H1 (cell line): ENCODE measurements around the gene GDPGP1. TPM values are rescaled to one million over a fixed set of nuclear protein-coding genes. Genes with fewer than 3 reads are reported as not detected.

Experiments
- CTCF ChIA-PET: fragments of 300-600 bp; sonication (Branson Sonifier 250); formaldehyde crosslinking; loops from one replicate; lab custom pipeline; 2021; ENCODE audit not compliant: partially characterized antibody; lab: Charles Lee
- POLR2A ChIA-PET: fragments of 300-600 bp; sonication (Branson Sonifier 250); formaldehyde crosslinking; loops from one replicate; lab custom pipeline; 2021; ENCODE audit warnings: inconsistent platforms; ENCODE audit not compliant: partially characterized antibody; lab: Charles Lee
- DNase-seq, 2 experiments: peaks; one replicate each; pipeline versions ENCODE4 v3.0.0 to v3.0.0-alpha.2; 2010 to 2022; ENCODE audit warnings: low spot score in 2 of 2, low read depth in 1 of 2, mixed read lengths in 1 of 2
- FAIRE-seq: peaks from 2 replicates; lab custom pipeline; 2011; peaks lifted over from hg19 to GRCh38; lab: Jason Lieb, UNC
- H2AFZ ChIP-seq: 2 replicates; pipeline ENCODE4 v1.8.1; 2012; ENCODE audit warnings: low read length, inconsistent platforms
- H2AK5ac ChIP-seq: 2 replicates; pipeline ENCODE4 v1.6.1; 2013; ENCODE audit warnings: low read depth, low read length
- H2BK120ac ChIP-seq: replicated peaks from 2 replicates; pipeline ENCODE3; 2013; ENCODE audit warnings: low read depth, low read length, inconsistent platforms
- H2BK12ac ChIP-seq: 2 replicates; pipeline ENCODE4 v1.6.1; 2013; ENCODE audit warnings: low read depth, low read length
- H2BK15ac ChIP-seq: 2 replicates; pipeline ENCODE4 v1.6.1; 2013; ENCODE audit warnings: low read length
- H2BK20ac ChIP-seq: 2 replicates; pipeline ENCODE4 v1.6.1; 2013; ENCODE audit warnings: low read length
- H2BK5ac ChIP-seq: 2 replicates; pipeline ENCODE4 v1.6.1; 2013; ENCODE audit warnings: low read depth, low read length
- H3K14ac ChIP-seq: 2 replicates; pipeline ENCODE4 v1.6.1; 2013; ENCODE audit warnings: inconsistent platforms; ENCODE audit not compliant: insufficient read length
- H3K18ac ChIP-seq: 2 replicates; pipeline ENCODE4 v1.6.1; 2013; ENCODE audit warnings: low read length; ENCODE audit errors: extremely low read depth
- H3K23ac ChIP-seq: 2 replicates; pipeline ENCODE4 v1.6.1; 2013; ENCODE audit warnings: inconsistent platforms; ENCODE audit not compliant: insufficient read length
- H3K23me2 ChIP-seq: 2 replicates; pipeline ENCODE4 v1.6.1; 2013; ENCODE audit warnings: low read depth, low read length
- H3K27ac ChIP-seq: 2 replicates; pipeline ENCODE4 v1.6.1; 2011; ENCODE audit warnings: low read depth, low read length, inconsistent platforms
- H3K27me3 ChIP-seq, 4 experiments: replicated peaks in 1 of 4; 1 replicate in 1 of 4; 2 replicates in 3 of 4; pipeline versions ENCODE4 v1.6.1 to v1.8.1; 2011 to 2013; ENCODE audit warnings: low read length in 3 of 4, mild to moderate bottlenecking in 3 of 4, inconsistent platforms in 2 of 4, mixed read lengths in 2 of 4, moderate library complexity in 1 of 4; ENCODE audit not compliant: control insufficient read depth in 3 of 4, insufficient read depth in 3 of 4; ENCODE audit errors: extremely low read depth in 1 of 4
- H3K36me3 ChIP-seq, 4 experiments: 2 replicates each; pipeline versions ENCODE4 v1.6.1 to v1.8.1; 2011 to 2013; ENCODE audit warnings: mild to moderate bottlenecking in 4 of 4, low read length in 3 of 4, moderate library complexity in 2 of 4, control low read depth in 1 of 4, inconsistent platforms in 1 of 4; ENCODE audit not compliant: insufficient read depth in 4 of 4, control insufficient read depth in 2 of 4
- H3K4ac ChIP-seq: replicated peaks from 2 replicates; pipeline ENCODE3; 2013; ENCODE audit warnings: low read length, low read depth, mixed read lengths, inconsistent platforms; ENCODE audit not compliant: insufficient read length
- H3K4me1 ChIP-seq, 4 experiments: replicated peaks in 1 of 4; 1 replicate in 1 of 4; 2 replicates in 3 of 4; pipeline versions ENCODE4 v1.6.1 to v1.8.1; 2011 to 2013; ENCODE audit warnings: low read length in 3 of 4, inconsistent platforms in 2 of 4, mixed read lengths in 1 of 4; ENCODE audit not compliant: insufficient read depth in 4 of 4, control insufficient read depth in 3 of 4
- H3K4me2 ChIP-seq, 2 experiments: 2 replicates each; pipeline versions ENCODE4 v1.6.1 to v1.8.1; 2011 to 2013; ENCODE audit warnings: low read depth in 2 of 2, low read length in 2 of 2, control low read depth in 1 of 2, inconsistent platforms in 1 of 2, mild to moderate bottlenecking in 1 of 2; ENCODE audit not compliant: insufficient read depth in 1 of 2
- H3K4me3 ChIP-seq, 4 experiments: fragments of 200-600, 300-600 bp in 1 of 4; sonication (generic), shearing (Covaris generic), sonication (Bioruptor Twin) in 1 of 4; 2 replicates each; pipeline versions ENCODE4 v1.5.1 to v1.8.1; 2011 to 2016; ENCODE audit warnings: low read length in 4 of 4, low read depth in 3 of 4, control low read depth in 2 of 4, inconsistent platforms in 2 of 4, mild to moderate bottlenecking in 2 of 4, mixed read lengths in 1 of 4, moderate library complexity in 1 of 4; ENCODE audit not compliant: insufficient read depth in 2 of 4; ENCODE audit errors: extremely low read depth in 1 of 4
- H3K56ac ChIP-seq: replicated peaks from 2 replicates; pipeline ENCODE3; 2013; ENCODE audit warnings: low read depth, mild to moderate bottlenecking, mixed read lengths, low read length, inconsistent platforms; ENCODE audit not compliant: insufficient read length
- H3K79me1 ChIP-seq: 2 replicates; pipeline ENCODE4 v1.6.1; 2013; ENCODE audit warnings: low read depth, low read length, control low read depth
- H3K79me2 ChIP-seq, 2 experiments: 2 replicates each; pipeline versions ENCODE4 v1.6.1 to v1.8.1; 2012 to 2013; ENCODE audit warnings: low read length in 2 of 2, mild to moderate bottlenecking in 2 of 2, inconsistent platforms in 1 of 2; ENCODE audit not compliant: insufficient read depth in 2 of 2, control insufficient read depth in 1 of 2
- H3K9ac ChIP-seq, 4 experiments: replicated peaks in 1 of 4; 1 replicate in 1 of 4; 2 replicates in 3 of 4; pipeline versions ENCODE4 v1.6.1 to v1.8.1; 2011 to 2013; ENCODE audit warnings: low read depth in 3 of 4, low read length in 3 of 4, control low read depth in 2 of 4, mild to moderate bottlenecking in 2 of 4, moderate library complexity in 2 of 4, inconsistent platforms in 1 of 4; ENCODE audit errors: extremely low read depth in 1 of 4
- H3K9me3 ChIP-seq, 2 experiments: 2 replicates each; pipeline versions ENCODE4 v1.6.1 to v1.8.1; 2012 to 2013; ENCODE audit warnings: mild to moderate bottlenecking in 2 of 2, moderate library complexity in 2 of 2, control low read depth in 1 of 2, inconsistent platforms in 1 of 2, low read depth in 1 of 2, low read length in 1 of 2, mixed read lengths in 1 of 2; ENCODE audit not compliant: insufficient read depth in 2 of 2
- H4K20me1 ChIP-seq, 2 experiments: replicated peaks in 1 of 2; 2 replicates each; pipeline versions ENCODE3 to v1.8.1; 2011 to 2013; ENCODE audit warnings: inconsistent platforms in 2 of 2, low read length in 2 of 2, mild to moderate bottlenecking in 1 of 2; ENCODE audit not compliant: insufficient read depth in 2 of 2, control insufficient read depth in 1 of 2
- H4K5ac ChIP-seq: 2 replicates; pipeline ENCODE4 v1.6.1; 2013; ENCODE audit warnings: low read length, low read depth, mixed read lengths, inconsistent platforms; ENCODE audit not compliant: insufficient read length
- H4K8ac ChIP-seq: 2 replicates; pipeline ENCODE4 v1.8.0; 2013; ENCODE audit warnings: mild to moderate bottlenecking, moderate library complexity, low read length, inconsistent platforms; ENCODE audit not compliant: insufficient read depth; ENCODE audit errors: extremely low read depth
- H4K91ac ChIP-seq: replicated peaks from 2 replicates; pipeline ENCODE3; 2013; ENCODE audit warnings: low read length, mixed read lengths, inconsistent platforms; ENCODE audit not compliant: insufficient read length
- ATF2 ChIP-seq: IDR thresholded peaks from 2 replicates; pipeline ENCODE4 v1.6.1; 2012; ENCODE audit warnings: low read length, inconsistent platforms
- GABPA ChIP-seq: IDR thresholded peaks from 2 replicates; pipeline ENCODE4 v1.6.1; 2011; ENCODE audit warnings: mild to moderate bottlenecking, low read length, moderate library complexity, borderline replicate concordance; ENCODE audit not compliant: insufficient read depth
- JUN ChIP-seq: IDR thresholded peaks from 2 replicates; pipeline ENCODE4 v1.6.1; 2011; ENCODE audit warnings: low read depth, mild to moderate bottlenecking, improper control_type of control experiment, low read length
- KDM1A ChIP-seq: fragments of 200-600, 300-600 bp; sonication (generic); IDR thresholded peaks from 2 replicates; pipeline ENCODE4 v1.7.1; 2016; ENCODE audit warnings: mild to moderate bottlenecking, low read length, borderline replicate concordance
- POLR2A ChIP-seq, 2 experiments: IDR thresholded peaks; 1 replicate in 1 of 2; 2 replicates in 1 of 2; pipeline ENCODE4 v1.6.1; 2011; ENCODE audit warnings: low read depth in 2 of 2, low read length in 2 of 2, mild to moderate bottlenecking in 2 of 2; ENCODE audit errors: control extremely low read depth in 1 of 2
- TAF7 ChIP-seq: optimal IDR thresholded peaks from 2 replicates; pipeline ENCODE3; 2011; ENCODE audit warnings: low read depth, mild to moderate bottlenecking, inconsistent platforms, low read length, moderate library complexity, borderline replicate concordance
- USF2 ChIP-seq: IDR thresholded peaks from 2 replicates; pipeline ENCODE4 v1.6.1; 2011; ENCODE audit warnings: low read length, improper control_type of control experiment
- WGBS, 2 experiments: shearing (Covaris generic) in 1 of 2; methylation state at CpG; one replicate each; pipeline versions ENCODE4 v1.1.6 to v1.1.7; 2013 to 2015; ENCODE audit warnings: low lambda C conversion rate in 2 of 2, mixed read lengths in 2 of 2, inconsistent platforms in 1 of 2, low coverage in 1 of 2, missing lambda C conversion rate in 1 of 2; ENCODE audit not compliant: insufficient replicate concordance in 2 of 2, insufficient coverage in 1 of 2, insufficient read length in 1 of 2; ENCODE audit errors: extremely low coverage in 1 of 2, missing lambda C conversion rate in 1 of 2; 5-methylcytosine and 5-hydroxymethylcytosine counted together
- polyA plus RNA-seq, 7 experiments: library from polyadenylated mRNA; depleted of rRNA in 3 of 7; stranded (reverse) in 5 of 7; unstranded in 2 of 7; fragments of >200 nt in 5 of 7; fragments of 200-250 nt in 2 of 7; gene quantifications; 1 replicate in 5 of 7; 2 replicates in 1 of 7; 4 replicates in 1 of 7; pipeline versions ENCODE4 v1.2.1 to v1.2.3, GENCODE V29; 2011 to 2013; ENCODE audit warnings: missing spikeins in 2 of 7, mixed read lengths in 2 of 7
- total RNA-seq: library from RNA; stranded (reverse); fragmentation: NEBNext Ultra II Directional; extraction: Animal tissue kit (Norgen Biotek cat#: 25700); gene quantifications from 2 replicates; pipeline ENCODE4 v1.2.1, GENCODE V29; 2021

Gene GDPGP1
- total and polyA plus RNA-seq, 2 of the 8 experiments (the other 6 are each of a cell fraction or from before 2014, with no cell fraction given) = 1.8 to 5.6 TPM

GRCh38 chr15:90291679-90292356 lies 57.8 kb downstream of the GDPGP1 start:
- Histone ChIP-seq H3K18ac (no peak overlapping the region), H4K91ac (no peak overlapping the region), H3K9ac (no peak overlapping the region), H3K56ac (no peak overlapping the region), H3K9me3 (no peaks in the 10 kb centered on the region), H3K14ac (no peak overlapping the region), H3K79me1 (no peaks in the 10 kb centered on the region), H3K36me3 (no peaks in the 10 kb centered on the region), H3K4me1 (peaks cover 0 to 12% (median 6%) of the 10 kb centered on the region in 4 experiments; a peak in 6 of 7 replicates), H2AFZ (no peak overlapping the region), H3K27me3 (no peaks in the 10 kb centered on the region), H2BK20ac (no peak overlapping the region), H3K4me3 (no peak overlapping the region), H4K5ac (no peak overlapping the region), H3K23ac (no peak overlapping the region), H4K8ac (no peak overlapping the region), H3K23me2 (no peaks in the 10 kb centered on the region), H3K4me2 (no peak overlapping the region), H2AK5ac (no peak overlapping the region), H3K79me2 (no peaks in the 10 kb centered on the region), H2BK120ac (no peak overlapping the region), H3K27ac (no peak overlapping the region), H4K20me1 (no peaks in the 10 kb centered on the region), H2BK12ac (no peak overlapping the region), H2BK15ac (peak overlapping the region; percentile 31; the same call in 1 of the 2 replicates), H2BK5ac (no peak overlapping the region), H3K4ac (no peak overlapping the region)
- POLR2A ChIA-PET = interaction anchor here (1.1 kb wide), 1 partner anchor 58 kb away, joined by 3 read pairs; the partner anchor contains the start of genes CIB1 and GDPGP1
- DNase-seq = no peak
- TF ChIP-seq JUN = no peak
- TF ChIP-seq ATF2 = no peak
- peak; percentile 45; the same call in 1 of the 2 replicates for TF ChIP-seq KDM1A
- TF ChIP-seq GABPA = no peak
- no peak for TF ChIP-seq POLR2A (IDR thresholded peaks at IDR 0.05; ENCODE audit: control extremely low read depth in 1 of 2, low read depth in 2 of 2, low read length in 2 of 2)
- no peak for TF ChIP-seq USF2
- no peak for TF ChIP-seq TAF7
- no peak for FAIRE-seq
- 75% methylated on average over 16 of the region's 16 CpGs; no CpG with 5 or more reads in 1 of the 2 experiments for WGBS, 2 experiments
- CTCF ChIA-PET = interaction anchor here (0.6 to 2.6 kb wide), 19 partner anchors 9 to 218 kb away, joined by 3 to 42 read pairs (median 4); partner anchors contain the start of genes SEMA4B and TTLL13
